ENCODE data around the gene CD59. TPM values are rescaled to one million over a fixed set of nuclear protein-coding genes. Genes with fewer than 3 reads are reported as not detected.

The CD59 gene
- total and polyA plus RNA-seq, 2 of the 13 experiments (the other 11 are each of a cell fraction or from before 2014, with no cell fraction given): 127 to 289 TPM

DNA sequence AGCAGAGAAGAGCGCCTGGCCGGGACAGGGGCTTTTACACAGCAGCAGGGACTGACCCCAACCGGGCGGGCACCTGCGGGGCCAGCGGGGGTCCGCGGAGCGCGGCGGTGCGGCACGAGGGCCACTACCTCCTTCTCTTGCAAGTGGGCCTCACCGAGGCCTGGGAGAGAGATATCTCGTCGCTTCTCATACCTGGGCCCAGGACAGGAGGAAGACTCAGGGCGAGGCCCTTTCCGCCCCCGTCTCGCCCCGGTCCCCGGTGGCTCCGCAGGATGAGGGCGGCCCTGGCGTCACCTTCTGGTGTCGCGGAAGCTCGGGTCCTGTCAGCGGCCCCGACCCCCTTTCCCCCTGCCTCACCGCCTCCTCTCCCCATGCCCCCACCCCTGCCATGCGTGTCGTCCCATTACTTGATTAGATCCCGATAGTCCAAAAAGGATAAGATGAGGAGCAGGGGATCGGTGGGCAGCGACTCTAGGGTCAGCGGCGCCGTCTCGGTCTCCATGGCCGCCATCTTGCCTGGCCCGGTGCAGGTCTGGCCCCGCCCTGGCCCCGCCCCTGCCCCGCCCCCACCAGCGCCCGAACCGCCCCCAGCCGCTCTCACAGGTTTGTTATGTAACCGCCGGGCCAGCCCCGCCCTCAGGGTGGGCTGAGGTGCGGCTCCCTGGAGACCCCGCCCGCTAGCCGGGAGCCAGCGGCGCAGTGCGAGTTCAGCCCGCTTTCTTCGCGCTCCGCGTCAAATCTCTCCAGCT is 37.9 kb upstream of the CD59 start, which contains the start of gene FBXO3 (continued):
- TF ChIP-seq, protein P1, sequence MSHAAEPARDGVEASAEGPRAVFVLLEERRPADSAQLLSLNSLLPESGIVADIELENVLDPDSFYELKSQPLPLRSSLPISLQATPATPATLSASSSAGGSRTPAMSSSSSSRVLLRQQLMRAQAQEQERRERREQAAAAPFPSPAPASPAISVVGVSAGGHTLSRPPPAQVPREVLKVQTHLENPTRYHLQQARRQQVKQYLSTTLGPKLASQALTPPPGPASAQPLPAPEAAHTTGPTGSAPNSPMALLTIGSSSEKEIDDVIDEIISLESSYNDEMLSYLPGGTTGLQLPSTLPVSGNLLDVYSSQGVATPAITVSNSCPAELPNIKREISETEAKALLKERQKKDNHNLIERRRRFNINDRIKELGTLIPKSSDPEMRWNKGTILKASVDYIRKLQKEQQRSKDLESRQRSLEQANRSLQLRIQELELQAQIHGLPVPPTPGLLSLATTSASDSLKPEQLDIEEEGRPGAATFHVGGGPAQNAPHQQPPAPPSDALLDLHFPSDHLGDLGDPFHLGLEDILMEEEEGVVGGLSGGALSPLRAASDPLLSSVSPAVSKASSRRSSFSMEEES (CRISPR knock-in tag; IDR thresholded peaks at IDR 0.05): 0 out of 2 replicates have a peak, but pooled peaks have one; percentile 9
- peak; percentile 58 for TF ChIP-seq POLR2AphosphoS5 (IDR thresholded peaks at IDR 0.05; ENCODE audit: low read depth, low read length)
- peak; percentile 26; the same call in 1 of the 2 replicates for TF ChIP-seq KAT8 (CRISPR knock-in tag; IDR thresholded peaks at IDR 0.05)
- TF ChIP-seq, protein P2, sequence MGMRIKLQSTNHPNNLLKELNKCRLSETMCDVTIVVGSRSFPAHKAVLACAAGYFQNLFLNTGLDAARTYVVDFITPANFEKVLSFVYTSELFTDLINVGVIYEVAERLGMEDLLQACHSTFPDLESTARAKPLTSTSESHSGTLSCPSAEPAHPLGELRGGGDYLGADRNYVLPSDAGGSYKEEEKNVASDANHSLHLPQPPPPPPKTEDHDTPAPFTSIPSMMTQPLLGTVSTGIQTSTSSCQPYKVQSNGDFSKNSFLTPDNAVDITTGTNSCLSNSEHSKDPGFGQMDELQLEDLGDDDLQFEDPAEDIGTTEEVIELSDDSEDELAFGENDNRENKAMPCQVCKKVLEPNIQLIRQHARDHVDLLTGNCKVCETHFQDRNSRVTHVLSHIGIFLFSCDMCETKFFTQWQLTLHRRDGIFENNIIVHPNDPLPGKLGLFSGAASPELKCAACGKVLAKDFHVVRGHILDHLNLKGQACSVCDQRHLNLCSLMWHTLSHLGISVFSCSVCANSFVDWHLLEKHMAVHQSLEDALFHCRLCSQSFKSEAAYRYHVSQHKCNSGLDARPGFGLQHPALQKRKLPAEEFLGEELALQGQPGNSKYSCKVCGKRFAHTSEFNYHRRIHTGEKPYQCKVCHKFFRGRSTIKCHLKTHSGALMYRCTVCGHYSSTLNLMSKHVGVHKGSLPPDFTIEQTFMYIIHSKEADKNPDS (CRISPR knock-in tag; IDR thresholded peaks at IDR 0.05): no peak
- TF ChIP-seq ZNF556 (CRISPR knock-in tag; IDR thresholded peaks at IDR 0.05; ENCODE audit: borderline replicate concordance): 0 out of 2 replicates have a peak, but pooled peaks have one; percentile 52
- no peak for TF ChIP-seq ZC3H4 (CRISPR knock-in tag; IDR thresholded peaks at IDR 0.05; ENCODE audit: borderline replicate concordance)
- peak; percentile 20 for TF ChIP-seq SAP130 (CRISPR knock-in tag; IDR thresholded peaks at IDR 0.05; ENCODE audit: low read depth)
- peak; percentile 54; the same call in 1 of the 2 replicates for TF ChIP-seq MXD1 (CRISPR knock-in tag; IDR thresholded peaks at IDR 0.05)
- peak; percentile 59; the same call in 1 of the 2 replicates for TF ChIP-seq TAF1 (CRISPR knock-in tag; IDR thresholded peaks at IDR 0.05)
- TF ChIP-seq ZNF333 (CRISPR knock-in tag; IDR thresholded peaks at IDR 0.05; ENCODE audit: borderline replicate concordance): 0 out of 2 replicates have a peak, but pooled peaks have one; percentile 51
- no peak; a peak in 2 of 4 replicates for TF ChIP-seq KLF16 (CRISPR knock-in tag; IDR thresholded peaks at IDR 0.05)
- TF ChIP-seq, protein P3, sequence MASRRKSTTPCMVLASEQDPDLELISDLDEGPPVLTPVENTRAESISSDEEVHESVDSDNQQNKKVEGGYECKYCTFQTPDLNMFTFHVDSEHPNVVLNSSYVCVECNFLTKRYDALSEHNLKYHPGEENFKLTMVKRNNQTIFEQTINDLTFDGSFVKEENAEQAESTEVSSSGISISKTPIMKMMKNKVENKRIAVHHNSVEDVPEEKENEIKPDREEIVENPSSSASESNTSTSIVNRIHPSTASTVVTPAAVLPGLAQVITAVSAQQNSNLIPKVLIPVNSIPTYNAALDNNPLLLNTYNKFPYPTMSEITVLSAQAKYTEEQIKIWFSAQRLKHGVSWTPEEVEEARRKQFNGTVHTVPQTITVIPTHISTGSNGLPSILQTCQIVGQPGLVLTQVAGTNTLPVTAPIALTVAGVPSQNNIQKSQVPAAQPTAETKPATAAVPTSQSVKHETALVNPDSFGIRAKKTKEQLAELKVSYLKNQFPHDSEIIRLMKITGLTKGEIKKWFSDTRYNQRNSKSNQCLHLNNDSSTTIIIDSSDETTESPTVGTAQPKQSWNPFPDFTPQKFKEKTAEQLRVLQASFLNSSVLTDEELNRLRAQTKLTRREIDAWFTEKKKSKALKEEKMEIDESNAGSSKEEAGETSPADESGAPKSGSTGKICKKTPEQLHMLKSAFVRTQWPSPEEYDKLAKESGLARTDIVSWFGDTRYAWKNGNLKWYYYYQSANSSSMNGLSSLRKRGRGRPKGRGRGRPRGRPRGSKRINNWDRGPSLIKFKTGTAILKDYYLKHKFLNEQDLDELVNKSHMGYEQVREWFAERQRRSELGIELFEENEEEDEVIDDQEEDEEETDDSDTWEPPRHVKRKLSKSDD (CRISPR knock-in tag; IDR thresholded peaks at IDR 0.05; ENCODE audit: low read depth): peak; percentile 33; the same call in 1 of the 2 replicates
- TF ChIP-seq PAF1 (CRISPR knock-in tag; IDR thresholded peaks at IDR 0.05): no peak
- TF ChIP-seq KDM5A (IDR thresholded peaks at IDR 0.05; ENCODE audit: borderline replicate concordance, low read length): no peak
- TF ChIP-seq FOXJ3 (CRISPR knock-in tag; IDR thresholded peaks at IDR 0.05; ENCODE audit: borderline replicate concordance): no peak
- TF ChIP-seq ZSCAN21 (CRISPR knock-in tag; IDR thresholded peaks at IDR 0.05; ENCODE audit: borderline replicate concordance): 0 out of 2 replicates have a peak, but pooled peaks have one; percentile 58
- peak; percentile 37 for TF ChIP-seq ZNF18 (CRISPR knock-in tag; IDR thresholded peaks at IDR 0.05; ENCODE audit: insufficient replicate concordance)
- 0 out of 2 replicates have a peak, but pooled peaks have one; percentile 24 for TF ChIP-seq HOXD1 (CRISPR knock-in tag; IDR thresholded peaks at IDR 0.05)
- no peak for TF ChIP-seq ZNF740 (CRISPR knock-in tag; IDR thresholded peaks at IDR 0.05)

Measured in HepG2 (cell line).